Tibial nerve (tissue), 4 donors: Measurements from ENCODE around the gene RUSF1. TPM values are rescaled to one million over a fixed set of nuclear protein-coding genes. Genes with fewer than 3 reads are reported as not detected.
A peak's percentile ranks its signal among the peaks of the same experiment; 100 is the strongest.

ENCODE experiments used
- DNase-seq, 2 donors: peaks; one replicate each; pipeline ENCODE4 v3.0.0-alpha.2; 2019; ENCODE audit warnings: low spot score in 2 of 2
- H3K27ac ChIP-seq, 4 donors: fragments of 200-600 bp; sonication (generic) in 3 of 4; one replicate each; pipeline ENCODE4 v1.5.1; 2017 to 2019; ENCODE audit warnings: mild to moderate bottlenecking in 1 of 4
- H3K27me3 ChIP-seq, 2 donors: fragments of 200-600 bp; sonication (generic) in 1 of 2; one replicate each; pipeline versions ENCODE4 v1.5.1 to v1.6.0; 2017 to 2019
- H3K36me3 ChIP-seq, 3 donors: fragments of 200-600 bp; sonication (generic); one replicate each; pipeline ENCODE4 v1.5.1; 2018 to 2019
- H3K4me1 ChIP-seq, 4 donors: fragments of 200-600 bp; sonication (generic) in 3 of 4; one replicate each; pipeline ENCODE4 v1.5.1; 2017 to 2019
- H3K4me3 ChIP-seq, 4 donors: fragments of 200-600 bp; sonication (generic) in 3 of 4; one replicate each; pipeline ENCODE4 v1.5.1; 2017 to 2019; ENCODE audit warnings: mild to moderate bottlenecking in 1 of 4, moderate library complexity in 1 of 4
- H3K9me3 ChIP-seq, 4 donors: fragments of 200-600 bp; sonication (generic) in 3 of 4; one replicate each; pipeline ENCODE4 v1.5.1; 2017 to 2019
- EP300 ChIP-seq, 2 donors: sonication (generic); formaldehyde crosslinking; IDR thresholded peaks; one replicate each; pipeline ENCODE4 v1.6.1; 2017; ENCODE audit warnings: antibody characterized with exemption in 2 of 2, mild to moderate bottlenecking in 1 of 2
- POLR2A ChIP-seq, 2 donors: fragments of 450-650 bp; IDR thresholded peaks; one replicate each; pipeline ENCODE4 v1.6.1; 2017; ENCODE audit warnings: antibody characterized with exemption in 2 of 2, mild to moderate bottlenecking in 2 of 2, moderate library complexity in 2 of 2
- WGBS, 2 donors: methylation state at CpG; one replicate each; pipeline ENCODE4 v1.1.5; 2018; 5-methylcytosine and 5-hydroxymethylcytosine counted together
- total RNA-seq, 4 donors: library from RNA; depleted of rRNA; stranded (reverse); fragments of >200 nt; gene quantifications; one replicate each; pipeline ENCODE4 v1.1.0, GENCODE V29; 2016
- TF ChIP-seq, protein P1 (sequence below), 5 experiments: fragments of 200-600 bp in 3 of 5; fragments of 450-650 bp in 2 of 5; sonication (generic) in 3 of 5; IDR thresholded peaks; one replicate each; pipeline ENCODE4 v1.5.1; 2016 to 2019; ENCODE audit warnings: antibody characterized with exemption in 5 of 5, mild to moderate bottlenecking in 3 of 5, moderate library complexity in 2 of 5

The RUSF1 gene
- total RNA-seq, 4 donors from 2014 or later = 71.7 to 118 (median 93.5) TPM

DNA sequence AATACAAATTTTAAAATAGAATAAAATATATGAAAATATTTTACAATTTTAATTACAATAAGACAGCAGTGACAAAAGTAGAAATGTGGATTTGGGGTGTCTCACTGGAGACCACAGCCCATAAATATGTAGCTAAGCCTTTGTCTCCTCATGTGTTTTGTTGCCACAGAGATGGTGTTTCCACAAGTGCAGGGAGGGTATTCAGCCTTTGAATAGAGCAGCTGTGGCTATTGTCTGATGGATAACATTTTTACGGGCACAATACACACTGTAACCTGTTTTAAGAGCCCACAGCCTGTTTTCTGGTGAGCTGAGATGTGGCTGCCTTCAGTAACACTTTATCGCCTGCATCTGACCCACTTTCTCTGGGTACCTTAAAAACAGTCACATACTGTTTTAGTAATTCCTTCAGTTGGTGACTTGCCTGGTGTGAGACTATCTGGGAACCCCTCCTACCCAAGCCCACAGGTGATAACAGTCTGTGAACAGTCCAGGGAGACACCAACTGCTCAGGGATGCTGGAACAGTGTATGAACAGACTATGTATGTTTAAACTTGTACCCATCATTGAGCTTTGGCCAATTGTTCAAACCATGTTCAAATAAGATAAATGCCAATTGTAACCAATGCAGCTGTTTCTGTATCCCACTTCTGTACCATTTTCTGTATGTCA is 11.7 kb upstream of the RUSF1 start:
- no peaks in the 10 kb centered on the region for H3K4me1 ChIP-seq
- TF ChIP-seq POLR2A (IDR thresholded peaks at IDR 0.05) (no peak), EP300 (IDR thresholded peaks at IDR 0.05) (no peak)
- TF ChIP-seq, protein P1, sequence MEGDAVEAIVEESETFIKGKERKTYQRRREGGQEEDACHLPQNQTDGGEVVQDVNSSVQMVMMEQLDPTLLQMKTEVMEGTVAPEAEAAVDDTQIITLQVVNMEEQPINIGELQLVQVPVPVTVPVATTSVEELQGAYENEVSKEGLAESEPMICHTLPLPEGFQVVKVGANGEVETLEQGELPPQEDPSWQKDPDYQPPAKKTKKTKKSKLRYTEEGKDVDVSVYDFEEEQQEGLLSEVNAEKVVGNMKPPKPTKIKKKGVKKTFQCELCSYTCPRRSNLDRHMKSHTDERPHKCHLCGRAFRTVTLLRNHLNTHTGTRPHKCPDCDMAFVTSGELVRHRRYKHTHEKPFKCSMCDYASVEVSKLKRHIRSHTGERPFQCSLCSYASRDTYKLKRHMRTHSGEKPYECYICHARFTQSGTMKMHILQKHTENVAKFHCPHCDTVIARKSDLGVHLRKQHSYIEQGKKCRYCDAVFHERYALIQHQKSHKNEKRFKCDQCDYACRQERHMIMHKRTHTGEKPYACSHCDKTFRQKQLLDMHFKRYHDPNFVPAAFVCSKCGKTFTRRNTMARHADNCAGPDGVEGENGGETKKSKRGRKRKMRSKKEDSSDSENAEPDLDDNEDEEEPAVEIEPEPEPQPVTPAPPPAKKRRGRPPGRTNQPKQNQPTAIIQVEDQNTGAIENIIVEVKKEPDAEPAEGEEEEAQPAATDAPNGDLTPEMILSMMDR (IDR thresholded peaks at IDR 0.05) = no peak
- 77 to 78% methylated on average over 2 of the region's 2 CpGs for WGBS, 2 donors

DNA sequence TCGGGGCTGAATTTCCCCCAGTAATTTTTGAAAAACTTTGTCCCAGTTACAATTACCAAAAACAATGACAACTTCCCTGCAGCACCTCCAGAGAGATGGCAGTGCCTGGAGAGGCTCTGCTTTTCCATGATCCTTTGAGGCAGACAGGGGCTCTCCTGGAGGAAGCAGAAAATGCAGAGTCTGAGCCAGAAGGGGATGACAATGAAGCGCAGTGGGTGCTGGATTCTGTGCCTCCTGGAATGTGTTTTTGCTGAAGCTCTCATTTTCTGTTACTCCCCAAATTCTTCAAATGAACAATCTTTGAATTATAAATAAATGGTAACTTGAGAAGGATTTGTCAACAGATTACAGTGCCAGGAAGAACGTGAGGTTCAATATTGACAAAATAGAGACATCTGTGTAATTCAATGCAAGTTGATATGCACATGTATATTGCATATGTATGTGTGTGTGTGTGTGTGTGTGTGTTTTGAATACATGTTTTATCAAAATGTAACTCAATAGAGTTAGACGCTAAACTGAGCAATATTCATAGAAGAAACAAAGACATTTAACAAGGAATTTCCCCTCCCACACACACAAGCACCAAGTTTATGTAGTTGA is 9.7 kb upstream of the RUSF1 start:
- Histone ChIP-seq H3K4me3 (no peak overlapping the region), H3K9me3 (no peaks in the 10 kb centered on the region), H3K27me3 (no peaks in the 10 kb centered on the region), H3K36me3 (no peaks in the 10 kb centered on the region), H3K27ac (no peak overlapping the region), H3K4me1 (no peaks in the 10 kb centered on the region)
- no peak for TF ChIP-seq EP300 (IDR thresholded peaks at IDR 0.05)
- TF ChIP-seq, protein P1 (IDR thresholded peaks at IDR 0.05) = no peak
- no peak for TF ChIP-seq POLR2A (IDR thresholded peaks at IDR 0.05)
- DNase-seq = no peak
- WGBS, 2 donors = 64 to 70% methylated on average over 4 of the region's 4 CpGs

More for the DNA sequence above, 11.7 kb upstream of the RUSF1 start:
- DNase-seq = no peak
- Histone ChIP-seq H3K36me3 (no peaks in the 10 kb centered on the region), H3K27ac (no peak overlapping the region), H3K4me3 (no peak overlapping the region), H3K27me3 (no peaks in the 10 kb centered on the region), H3K9me3 (no peaks in the 10 kb centered on the region)

- Histone ChIP-seq H3K27me3 (no peaks in the 10 kb centered on the region), H3K9me3 (no peaks in the 10 kb centered on the region), H3K4me1 (peaks cover 0 to 19% (median 10%) of the 10 kb centered on the region in 4 donors), H3K27ac (no peak overlapping the region), H3K36me3 (no peaks in the 10 kb centered on the region), H3K4me3 (no peak overlapping the region)
- TF ChIP-seq, protein P1 (IDR thresholded peaks at IDR 0.05) = no peak
- no peak for TF ChIP-seq POLR2A (IDR thresholded peaks at IDR 0.05)
- DNase-seq = no peak
These were observed 5.7 kb upstream of the RUSF1 start for GRCh38 chr16:31513884-31514283.

GRCh38 chr16:31513126-31513525 is 4.9 kb upstream of the RUSF1 start:
- H3K27ac ChIP-seq = no peak overlapping the region
- H3K27me3 ChIP-seq = no peaks in the 10 kb centered on the region
- H3K9me3 ChIP-seq = no peaks in the 10 kb centered on the region
- 51 to 55% methylated on average over 6 of the region's 6 CpGs for WGBS, 2 donors
- TF ChIP-seq POLR2A (IDR thresholded peaks at IDR 0.05) = no peak
- no peak for TF ChIP-seq EP300 (IDR thresholded peaks at IDR 0.05)
- TF ChIP-seq, protein P1 (IDR thresholded peaks at IDR 0.05) = no peak
- H3K4me3 ChIP-seq = no peak overlapping the region
- DNase-seq = no peak
- H3K36me3 ChIP-seq = no peaks in the 10 kb centered on the region
- peaks cover 0 to 21% (median 10%) of the 10 kb centered on the region in 4 donors for H3K4me1 ChIP-seq

DNA sequence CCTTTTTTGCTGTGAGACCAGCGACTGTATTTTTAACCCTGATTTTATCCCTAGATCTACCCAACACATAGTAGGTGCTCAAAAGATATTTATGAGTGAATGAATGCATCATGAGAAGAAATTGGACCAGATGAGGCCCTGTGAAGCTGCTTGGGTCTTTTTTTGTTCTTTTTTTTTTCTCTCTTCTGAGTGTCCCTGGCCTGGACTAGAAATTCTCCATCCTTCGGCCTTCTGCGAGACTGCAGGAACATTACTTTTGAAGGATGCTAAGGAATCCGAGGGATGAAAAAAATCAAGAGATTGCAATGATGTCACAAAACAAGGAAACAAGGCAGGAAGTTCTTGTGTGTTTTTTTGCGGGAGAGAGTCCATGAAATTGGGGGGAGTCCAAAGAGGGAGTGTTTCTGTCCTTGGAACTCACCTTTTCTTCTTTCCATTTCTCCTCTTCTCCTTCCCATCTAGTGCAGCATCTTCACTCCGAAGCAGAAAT is 560 bp upstream of the RUSF1 start:
- Histone ChIP-seq H3K4me3 (peak overlapping the region; percentile 93 to 100 (median 98)), H3K36me3 (peaks cover 0 to 20% (median 0%) of the 10 kb centered on the region in 3 donors), H3K9me3 (no peaks in the 10 kb centered on the region), H3K27me3 (no peaks in the 10 kb centered on the region), H3K27ac (peak overlapping the region; percentile 90 to 97 (median 96)), H3K4me1 (peaks cover 0 to 52% (median 23%) of the 10 kb centered on the region in 4 donors)
- 12% methylated on average over 6 of the region's 6 CpGs for WGBS, 2 donors
- no peak for TF ChIP-seq EP300 (IDR thresholded peaks at IDR 0.05)
- TF ChIP-seq, protein P1 (IDR thresholded peaks at IDR 0.05) = no peak
- no peak for TF ChIP-seq POLR2A (IDR thresholded peaks at IDR 0.05)
- no peak for DNase-seq
